NCI-H146 (cell line): ENCODE results near the gene KRT15.

ENCODE experiments used
- DNase-seq: peaks from one replicate; lab custom pipeline; 2025; lab: John Stamatoyannopoulos, UW

Gene KRT15

DNA sequence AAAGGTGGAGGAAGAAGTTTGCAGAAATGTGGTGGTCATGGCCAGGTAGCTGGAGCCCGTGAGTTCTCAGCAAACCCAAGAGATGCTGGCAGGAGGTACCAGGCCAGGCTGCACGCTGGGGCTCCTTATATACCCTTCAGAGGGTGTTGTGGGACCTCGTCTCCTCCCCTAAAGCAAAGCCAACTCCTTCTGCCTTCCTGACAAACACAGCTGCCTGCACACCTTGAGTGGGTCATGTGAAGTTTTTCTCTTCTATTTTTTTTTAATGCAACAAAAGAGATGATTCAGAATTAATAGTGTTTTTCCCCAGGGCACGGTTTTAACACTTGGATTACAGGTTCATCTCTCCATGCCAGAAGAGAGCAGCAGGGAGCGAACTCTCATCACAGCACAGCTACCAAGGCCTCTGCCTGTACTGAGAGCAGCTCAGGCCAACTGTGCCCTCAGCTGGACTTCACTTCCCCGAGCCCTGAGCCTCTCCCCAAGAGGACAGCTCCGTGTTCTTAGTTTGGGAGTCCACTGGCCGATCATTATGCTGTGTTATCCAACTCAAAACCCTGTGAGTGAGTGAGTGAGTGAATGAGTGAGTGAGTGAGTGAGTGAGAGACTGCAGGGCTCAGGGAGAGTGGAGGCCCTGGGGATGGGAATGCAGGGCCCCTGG is at the start of gene KRT15:
TSS of gene KRT15 (minus strand) at position 102 of the 661 bp plus-strand sequence. CDS start at position 39, 63 bp downstream.
- peak; percentile 77 for DNase-seq

DNA sequence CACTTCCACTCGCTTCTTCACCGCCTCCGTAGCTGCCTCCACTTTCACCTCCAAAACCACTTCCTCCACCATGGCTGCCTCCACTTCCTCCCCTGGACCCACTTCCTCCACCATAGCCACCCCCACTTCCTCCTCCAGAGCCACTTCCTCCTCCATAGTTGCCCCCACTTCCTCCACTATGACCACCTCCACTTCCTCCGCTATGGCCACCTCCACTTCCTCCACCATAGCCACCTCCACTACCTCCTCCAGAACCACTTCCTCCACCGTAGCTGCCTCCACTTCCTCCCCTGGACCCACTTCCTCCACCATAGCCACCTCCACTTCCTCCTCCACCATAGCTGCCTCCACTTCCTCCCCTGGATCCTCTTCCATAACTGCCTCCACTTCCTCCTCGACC is 48.6 kb upstream of the KRT15 start:
- DNase-seq, result no peak

DNA sequence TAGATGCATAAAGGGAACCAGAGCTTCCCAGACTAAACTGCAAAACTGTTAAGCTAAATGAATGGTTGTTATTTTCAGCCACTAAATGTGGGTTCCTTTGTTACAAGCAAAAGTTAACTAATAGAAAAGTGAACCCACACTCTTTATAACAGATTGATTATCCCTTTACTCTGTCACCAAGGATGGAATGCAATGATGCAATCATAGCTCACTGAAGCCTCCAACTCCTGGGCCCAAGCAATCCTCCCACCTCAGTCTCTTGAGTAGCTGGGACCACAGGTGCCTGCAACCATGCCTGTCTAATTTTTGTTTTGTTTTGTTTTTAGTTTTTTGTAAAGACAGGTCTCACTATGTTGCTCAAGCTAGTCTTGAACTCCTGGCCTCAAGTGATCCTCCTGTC is 46.6 kb upstream of the KRT15 start:
- DNase-seq, result no peak

DNA sequence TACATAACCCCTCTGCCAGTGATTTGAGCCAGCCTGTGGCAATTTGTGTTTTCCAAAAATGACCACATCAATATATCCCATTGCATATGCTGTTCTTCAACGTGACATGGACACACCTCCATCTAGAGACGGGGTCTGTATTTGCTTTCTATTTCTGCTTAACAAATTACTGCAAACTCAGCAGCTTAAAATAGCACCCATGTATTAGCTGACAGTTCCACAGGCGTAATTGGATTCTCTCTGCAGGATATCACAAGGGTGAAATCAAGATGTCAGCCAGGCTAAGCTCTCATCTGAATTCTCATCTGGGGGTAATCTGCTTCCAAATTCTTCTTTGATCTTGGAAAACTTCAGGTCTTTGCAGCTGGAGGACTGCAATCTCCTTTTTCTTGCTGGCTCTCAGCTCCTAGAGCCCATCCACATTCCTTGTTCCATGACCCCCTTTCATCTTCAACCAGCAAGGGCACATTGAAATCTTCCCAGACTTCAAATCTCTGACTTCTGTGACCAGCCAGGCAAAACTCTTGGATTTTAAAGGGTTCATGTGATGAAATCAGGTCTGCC is 45.0 kb upstream of the KRT15 start:
- DNase-seq, result peak; percentile 34

DNA sequence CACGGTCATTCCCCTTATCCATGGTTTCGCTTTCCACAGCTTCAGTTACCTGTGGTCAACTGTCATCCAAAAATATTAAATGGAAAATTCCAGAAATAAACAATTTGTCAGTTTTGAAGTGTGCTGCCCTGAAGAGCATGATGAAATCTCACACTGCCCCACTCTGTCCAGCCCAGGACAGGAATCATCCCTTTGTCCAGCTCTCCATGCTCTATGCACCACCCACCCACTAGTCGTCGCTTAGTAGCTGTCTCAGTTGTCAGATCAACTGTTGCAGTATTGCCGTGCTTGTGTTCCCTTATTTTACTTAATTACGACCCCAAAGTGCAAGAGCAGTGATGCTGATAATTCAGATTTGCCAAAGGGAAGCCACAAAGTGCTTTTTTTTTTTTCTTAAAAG is 42.9 kb upstream of the KRT15 start:
- peak; percentile 37 for DNase-seq

DNA sequence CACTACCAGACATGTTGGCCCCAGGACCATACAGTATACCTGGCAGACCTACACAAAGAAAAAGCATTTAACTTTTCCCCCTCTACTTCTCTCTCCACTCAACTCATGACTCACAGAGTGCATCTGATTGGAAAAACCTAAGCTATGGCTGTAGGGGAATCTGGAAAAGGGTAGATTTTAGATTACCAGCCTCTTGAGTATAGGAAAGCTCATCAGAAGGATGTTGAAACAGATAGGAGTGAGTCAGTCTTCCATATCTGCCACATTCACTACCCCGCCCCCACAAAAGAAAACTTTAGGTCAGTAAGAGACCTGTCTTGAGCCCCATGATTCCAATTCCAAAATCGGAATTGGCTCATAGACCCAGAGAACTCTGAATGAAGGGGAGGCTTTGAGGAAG is 40.9 kb upstream of the KRT15 start:
- DNase-seq, result no peak

DNA sequence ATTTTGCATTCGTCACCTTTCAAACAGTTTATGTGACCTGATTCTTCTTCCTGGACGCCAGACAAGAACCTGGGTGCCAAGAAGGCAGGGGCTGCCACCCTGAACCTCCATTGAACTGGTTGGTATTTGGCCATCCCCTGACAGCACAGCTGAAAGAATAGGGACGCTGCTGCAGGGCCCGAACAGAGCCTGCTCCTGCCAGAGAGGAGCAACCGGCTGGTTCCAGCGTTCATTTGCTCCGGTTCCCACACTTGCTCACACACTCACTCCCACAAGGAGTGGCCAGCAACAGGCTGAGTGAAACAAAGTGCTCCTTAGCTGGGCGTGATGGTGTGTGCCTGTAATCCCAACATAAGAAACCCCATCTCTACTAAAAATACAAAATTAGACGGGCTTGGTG is 38.2 kb upstream of the KRT15 start:
- DNase-seq, result no peak

DNA sequence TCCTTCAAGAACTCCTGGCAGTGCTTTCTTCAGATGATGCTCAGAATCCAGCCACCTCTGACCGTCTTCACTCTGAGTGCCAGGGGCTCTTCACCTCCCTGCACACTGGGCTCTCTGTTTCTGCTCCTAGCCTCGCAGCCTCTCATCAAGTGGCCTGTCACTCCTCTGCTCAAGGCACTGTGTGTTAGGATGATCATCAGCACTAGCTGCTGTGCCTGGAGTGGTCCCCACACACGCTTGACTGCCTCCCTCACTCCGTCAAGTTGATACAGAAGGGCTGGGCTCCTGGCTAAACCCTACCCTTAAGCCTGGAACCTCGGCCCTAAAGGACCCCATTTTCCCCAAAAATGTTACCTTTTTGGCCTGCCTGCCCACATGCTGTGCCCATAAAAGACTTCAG is 37.6 kb upstream of the KRT15 start:
- DNase-seq, result no peak

DNA sequence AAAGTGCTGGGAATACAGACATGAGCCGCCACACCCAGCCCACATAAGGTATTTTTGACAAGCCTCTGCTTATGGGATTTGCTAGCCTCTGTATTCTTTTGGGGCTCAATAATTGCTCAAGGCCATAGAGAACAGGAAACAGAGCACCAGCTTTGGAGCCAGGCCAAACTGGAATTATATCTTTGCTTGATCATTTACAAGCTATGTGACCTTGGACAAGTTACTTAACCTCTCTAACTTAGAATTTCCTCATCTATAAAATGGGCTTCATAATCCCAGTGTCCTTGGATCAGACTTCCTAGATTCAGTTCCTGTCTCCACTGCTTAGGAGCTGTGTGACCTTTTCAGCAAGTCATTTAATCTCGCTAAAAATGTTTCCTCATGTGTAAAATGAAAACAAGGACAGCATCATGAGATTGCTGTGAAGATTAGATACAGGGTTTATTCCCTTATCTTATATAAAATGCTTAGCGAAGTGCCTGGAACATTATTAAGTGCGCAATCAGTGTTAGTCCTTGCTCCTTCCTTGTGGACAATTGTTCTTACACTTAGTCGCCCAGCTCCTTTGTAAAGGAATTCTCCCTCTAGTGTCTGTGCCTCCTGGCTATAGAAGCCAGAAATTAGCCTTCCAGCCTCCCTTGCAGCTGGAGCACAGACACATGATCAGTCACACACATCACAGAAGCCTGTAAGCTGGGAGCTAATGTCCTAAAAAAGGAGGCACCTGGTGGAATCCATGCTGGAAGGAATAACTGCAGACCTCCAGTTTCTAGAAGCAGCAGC is 36.6 kb upstream of the KRT15 start:
- DNase-seq, result no peak

DNA sequence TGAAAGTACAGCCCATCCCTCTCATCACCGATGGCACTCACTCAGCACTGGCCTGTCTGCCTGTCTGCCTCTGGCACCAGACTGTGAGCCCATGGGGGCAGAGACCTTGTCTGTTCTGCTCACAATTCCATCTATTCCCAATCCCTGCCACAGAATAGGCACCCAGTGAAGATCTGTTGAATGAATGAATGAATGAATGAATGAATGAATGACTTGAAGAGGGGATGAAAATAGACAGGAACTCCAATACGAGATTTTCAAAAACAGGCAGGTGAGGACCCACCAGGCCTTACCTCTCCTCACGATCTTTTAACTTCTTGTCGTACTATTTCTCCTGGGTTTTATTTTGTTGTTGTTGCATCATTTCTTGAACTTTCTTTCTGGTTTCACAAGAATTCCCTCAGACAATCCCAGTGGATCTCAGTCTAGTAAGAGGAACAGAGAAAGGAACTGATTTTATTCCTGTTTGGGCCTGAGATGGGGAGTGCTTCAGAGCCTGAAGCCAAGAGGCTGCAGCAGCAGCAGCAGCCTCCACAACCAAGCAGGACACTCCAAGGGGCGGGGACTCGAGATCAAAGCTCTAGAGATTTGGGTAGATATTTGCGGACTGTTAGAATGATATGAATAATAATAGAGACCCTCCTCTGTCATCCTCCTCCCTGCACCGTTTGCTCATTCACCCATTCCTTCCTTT is 35.4 kb upstream of the KRT15 start:
- DNase-seq, result no peak

DNA sequence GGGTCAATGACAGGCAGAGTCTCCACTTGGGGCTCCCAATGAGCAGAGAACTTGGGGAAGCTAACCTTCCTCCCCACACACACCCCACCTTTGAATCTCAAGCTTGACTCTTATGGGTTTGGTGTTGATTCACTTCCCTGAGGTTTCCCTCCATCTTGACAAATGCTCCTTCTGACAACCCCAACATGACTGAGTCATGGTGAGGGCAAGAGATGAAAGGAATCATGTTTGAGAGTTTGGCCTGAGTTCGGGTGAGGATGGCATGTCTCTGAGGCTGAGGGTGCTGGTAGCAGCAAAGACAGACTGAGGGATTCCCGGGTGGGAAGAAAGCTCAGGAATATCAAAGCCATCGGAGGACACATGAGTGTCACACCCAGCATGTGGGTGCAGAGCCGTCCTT is 34.5 kb upstream of the KRT15 start:
- DNase-seq, result no peak

DNA sequence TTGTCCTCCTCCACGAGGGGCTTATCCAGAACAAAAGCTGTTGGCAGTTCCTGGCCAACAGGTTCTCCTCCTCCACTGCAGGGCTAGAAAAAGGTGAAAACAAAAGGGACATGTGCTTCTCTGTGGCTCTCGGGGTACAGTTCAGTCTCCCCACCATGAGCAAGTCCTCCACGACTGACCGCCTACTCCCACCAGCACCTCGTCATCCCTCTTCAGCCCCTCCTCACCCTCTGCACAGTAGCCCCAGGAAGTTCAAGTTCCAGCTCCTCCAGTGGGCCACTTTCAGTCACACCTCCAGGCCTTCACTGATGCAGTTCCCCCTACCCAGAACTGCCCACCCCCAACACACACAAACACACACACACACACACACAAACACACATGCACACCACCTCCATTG is 33.8 kb upstream of the KRT15 start:
- DNase-seq, result no peak

DNA sequence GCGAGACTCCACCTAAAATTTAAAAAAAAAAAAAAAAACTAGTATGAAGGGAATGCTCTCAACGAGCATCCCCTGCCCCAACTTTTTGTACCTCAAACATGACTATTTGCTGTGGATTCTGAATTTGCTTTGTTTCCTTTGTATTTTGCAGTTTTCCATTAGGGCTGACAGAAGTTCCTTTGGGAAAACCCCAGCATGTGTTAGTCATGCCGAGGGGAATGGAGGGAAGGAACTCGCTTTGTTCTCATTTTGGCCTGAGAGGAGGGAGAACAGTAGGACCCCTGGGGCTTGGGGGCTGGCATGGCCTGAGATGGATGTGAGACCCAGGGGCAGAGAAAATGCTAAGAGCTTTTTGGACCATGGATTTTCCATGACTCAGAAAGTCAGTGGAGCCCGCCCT is 32.7 kb upstream of the KRT15 start:
- DNase-seq, result no peak

DNA sequence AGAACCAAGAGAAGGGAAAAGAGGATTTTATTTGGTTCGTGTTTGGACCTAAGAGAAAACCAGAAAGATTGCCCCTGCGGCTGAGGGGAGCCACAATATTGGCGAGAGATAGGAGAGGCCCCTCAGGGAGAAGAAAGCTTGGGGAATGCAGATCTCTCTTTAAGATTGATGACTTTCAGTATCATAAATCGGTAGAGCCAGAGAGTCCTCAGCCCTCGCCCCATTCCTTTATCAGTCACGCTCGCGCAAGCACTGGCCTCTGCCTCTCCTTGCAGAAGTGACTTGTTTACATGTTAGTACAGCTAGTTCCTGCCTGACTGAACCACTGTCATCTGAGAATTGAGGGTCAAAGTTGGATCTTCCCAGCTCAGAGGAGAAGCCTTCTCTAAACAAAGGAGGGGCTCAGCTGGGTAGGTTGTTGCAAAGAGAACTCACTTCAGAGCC is 30.9 kb upstream of the KRT15 start:
- DNase-seq, result no peak

DNA sequence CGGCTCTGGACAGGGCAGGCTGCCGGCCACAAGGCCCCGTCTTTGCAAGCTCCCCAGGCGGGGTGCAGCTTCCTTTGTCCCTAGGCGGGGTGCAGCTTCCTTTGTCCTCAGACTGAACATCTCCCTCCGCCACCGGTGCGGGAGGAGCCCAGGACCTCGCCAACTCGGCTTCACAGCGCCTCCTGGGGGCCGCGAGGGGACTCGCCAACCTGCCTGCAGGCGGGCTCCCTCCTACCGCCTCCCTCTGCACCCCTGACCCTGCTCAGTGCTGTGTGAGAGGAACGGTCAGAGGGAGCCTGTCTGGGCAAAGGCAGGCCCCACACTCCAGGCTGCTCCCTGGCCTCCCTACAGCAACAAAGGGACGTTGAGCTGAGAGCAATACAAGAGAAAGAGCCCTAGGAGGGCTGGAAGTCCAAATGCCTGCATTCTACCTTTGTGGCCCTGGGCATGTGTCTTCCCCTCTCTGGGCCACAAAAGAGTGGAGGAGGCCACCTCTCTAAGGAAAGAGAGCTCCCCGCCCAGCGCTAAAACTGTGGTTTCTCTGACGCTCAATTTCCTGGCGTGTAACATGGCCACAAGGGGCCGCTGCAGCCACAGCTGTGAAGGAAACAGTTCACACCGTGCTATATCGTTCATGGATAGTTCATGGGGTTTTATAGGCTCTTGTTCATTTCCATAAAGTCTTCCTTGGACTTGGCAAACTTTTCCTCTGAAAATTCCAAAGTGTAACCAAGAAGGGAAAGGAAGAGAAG is 30.3 kb upstream of the KRT15 start:
- DNase-seq, result peak; percentile 84

DNA sequence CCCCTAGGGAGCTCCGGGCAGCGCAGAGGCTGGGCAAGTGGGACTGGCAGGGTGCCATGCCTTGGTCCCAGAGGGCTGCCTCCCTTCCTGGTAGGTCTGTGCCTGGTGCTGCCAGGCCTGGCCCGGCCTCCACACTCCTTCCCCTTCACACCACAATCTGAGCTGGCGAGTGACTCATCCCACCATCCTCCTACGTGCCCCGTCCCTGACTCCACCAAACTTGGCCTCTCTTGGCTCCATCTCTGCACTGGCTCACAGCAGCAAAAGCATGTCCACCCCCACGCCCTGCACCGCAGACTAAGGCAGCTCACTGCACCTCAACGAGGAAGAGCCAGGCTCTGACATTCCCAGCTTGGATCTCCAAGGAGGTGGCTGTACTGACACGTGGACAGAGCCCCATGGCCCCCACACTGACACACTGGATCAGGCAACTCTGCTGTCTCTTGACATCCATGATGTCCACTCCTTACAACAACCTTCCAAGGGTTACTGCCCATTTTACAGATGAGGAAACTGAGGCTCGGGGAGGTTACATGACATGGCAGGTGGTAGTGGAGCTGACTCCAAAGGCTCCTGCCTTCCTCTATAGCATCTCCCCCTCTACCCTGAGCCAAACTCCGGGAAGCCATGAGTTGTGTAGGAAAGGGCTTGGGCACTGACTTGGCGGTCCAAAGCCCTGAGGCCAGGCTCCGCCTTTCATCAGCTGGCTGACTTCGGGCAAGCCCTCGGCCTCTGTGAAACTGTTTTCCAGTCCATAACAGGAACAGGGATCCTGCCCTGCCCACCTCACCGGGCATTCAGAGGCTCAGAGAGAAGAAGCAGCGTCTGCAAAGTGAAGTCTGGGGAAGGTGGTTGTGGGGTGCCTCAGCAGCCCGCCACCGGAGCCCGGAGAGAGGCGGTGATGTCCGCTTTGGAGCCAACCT is 29.5 kb upstream of the KRT15 start:
- DNase-seq, result peak; percentile 38

DNA sequence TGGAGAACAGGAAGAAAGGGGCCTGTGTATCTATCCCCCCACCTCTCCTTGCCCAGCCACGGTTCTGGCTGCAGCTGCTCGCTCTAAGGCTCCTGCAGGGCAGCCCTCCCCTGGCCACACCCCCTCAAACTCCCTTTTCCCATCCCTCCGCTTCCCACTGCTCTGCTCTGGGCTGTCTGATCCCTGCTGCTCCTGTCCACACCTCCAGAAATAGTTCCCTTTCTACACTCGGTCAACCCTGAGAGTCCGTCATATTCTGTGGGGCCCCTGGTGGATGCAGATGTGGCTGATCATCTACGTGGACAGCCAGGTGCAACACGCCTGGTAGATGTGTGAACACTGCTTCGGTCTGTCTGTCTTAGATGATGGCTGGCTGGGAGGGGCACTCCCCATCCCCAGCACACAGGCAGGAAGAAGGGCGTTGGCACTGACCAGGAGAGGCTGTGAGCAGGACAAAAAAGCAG is 28.7 kb upstream of the KRT15 start:
- DNase-seq, result peak; percentile 45

DNA sequence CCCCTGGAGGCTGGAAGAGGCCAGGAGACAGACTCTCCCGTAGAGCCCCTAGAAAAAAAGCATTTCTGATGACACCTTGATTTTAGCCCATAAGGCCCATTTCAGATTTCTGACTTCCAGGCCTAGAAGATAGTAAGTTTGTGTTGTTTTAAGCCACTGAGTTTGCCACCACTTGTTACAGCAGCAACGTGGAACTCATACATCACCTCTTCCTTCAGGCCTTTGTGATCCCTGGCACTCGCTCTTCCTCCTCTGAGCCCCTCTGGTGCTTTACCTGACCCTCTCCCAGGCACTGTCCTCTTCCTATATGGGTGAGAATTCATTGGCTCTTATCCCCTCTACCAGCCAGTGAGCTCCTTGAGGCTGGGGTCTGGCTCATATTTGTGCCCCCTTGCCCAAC is 28.1 kb upstream of the KRT15 start:
- no peak for DNase-seq

DNA sequence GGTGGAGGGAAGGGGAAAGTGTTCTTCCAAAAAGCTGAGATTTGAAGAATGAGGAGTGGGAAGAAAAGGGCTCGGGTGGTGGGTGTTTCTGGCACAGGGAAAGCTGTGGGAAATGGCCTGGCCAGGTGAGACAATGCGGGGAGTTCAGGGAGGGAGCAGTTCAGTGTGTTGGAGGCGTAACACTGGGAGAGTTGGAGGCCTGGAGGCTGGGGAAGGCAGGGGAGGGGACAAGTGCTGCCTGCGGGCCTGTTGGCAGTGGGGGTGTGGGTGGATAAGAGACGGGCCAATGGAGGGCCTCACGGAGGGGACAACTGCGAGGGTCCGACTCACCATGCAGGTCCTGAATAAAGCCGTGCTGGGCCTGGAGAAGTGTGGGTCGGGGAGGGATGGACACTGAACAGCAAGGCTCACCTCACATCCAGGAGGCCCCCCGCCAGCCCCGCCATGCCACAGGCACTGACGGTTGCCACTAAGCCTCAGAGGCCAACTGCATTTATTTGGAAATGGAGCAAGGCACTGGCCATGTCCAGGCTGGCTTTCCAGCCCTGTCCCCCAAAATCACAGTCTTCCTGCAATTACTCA is 27.2 kb upstream of the KRT15 start:
- no peak for DNase-seq

DNA sequence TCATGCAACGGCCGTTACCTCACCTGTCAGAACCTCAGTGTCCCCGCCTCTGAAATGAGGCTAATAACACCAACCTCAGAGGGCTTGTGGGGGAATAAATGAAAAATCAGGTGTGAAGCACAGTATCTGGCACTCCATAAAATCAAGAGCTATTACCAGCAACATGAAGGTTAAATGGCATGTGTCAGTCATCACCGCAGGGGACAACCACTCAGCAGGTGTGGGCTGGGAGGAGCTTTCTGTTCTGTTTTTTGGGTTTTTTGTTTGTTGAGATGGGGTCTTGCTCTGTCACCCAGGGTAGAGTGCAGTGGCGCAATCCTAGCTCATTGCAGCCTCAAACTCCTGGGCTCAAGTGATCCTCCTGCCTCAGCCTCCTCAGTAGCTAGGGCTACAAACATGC is 26.2 kb upstream of the KRT15 start:
- no peak for DNase-seq
